ENCODE measurements around the gene LRP3.

Gene LRP3

GRCh38 chr19:33226550-33227241 lies 32.6 kb downstream of the LRP3 start:
- H3K4me1 ChIP-seq (ENCODE audit: low read length) = no peaks in the 10 kb centered on the region
- no peak overlapping the region for H3K27ac ChIP-seq (ENCODE audit: low read length)
- H3K9me3 ChIP-seq (replicated peaks; ENCODE audit: insufficient read depth, low read length) = no peaks in the 10 kb centered on the region
- no peak overlapping the region for H3K9ac ChIP-seq (ENCODE audit: low read length)
- no peak overlapping the region for H3K4me2 ChIP-seq (ENCODE audit: low read depth, low read length)
- no peak for DNase-seq
- TF ChIP-seq EZH2phosphoT487 (IDR thresholded peaks at IDR 0.05; ENCODE audit: low read length) (no peak), EZH2 (optimal IDR thresholded peaks at IDR 0.05; ENCODE audit: low read depth, low read length) (no peak), CTCF (IDR thresholded peaks at IDR 0.05; ENCODE audit: low read length) (no peak)
- H3K27me3 ChIP-seq (replicated peaks; ENCODE audit: insufficient read depth, low read length) = peaks cover 67% of the 10 kb centered on the region
- no peak overlapping the region for H3K4me3 ChIP-seq (ENCODE audit: low read length)
- H4K20me1 ChIP-seq (ENCODE audit: insufficient read depth, low read length) = no peaks in the 10 kb centered on the region
- H3K36me3 ChIP-seq (replicated peaks; ENCODE audit: insufficient read depth, low read length) = no peaks in the 10 kb centered on the region
- no peaks in the 10 kb centered on the region for H3F3A ChIP-seq (ENCODE audit: insufficient read depth, low read length)
- H3K9me2 ChIP-seq (replicated peaks; ENCODE audit: insufficient read depth, low read length) = no peaks in the 10 kb centered on the region
- H2AFZ ChIP-seq (ENCODE audit: low read length) = no peak overlapping the region
- H3K79me2 ChIP-seq (ENCODE audit: low read length) = no peaks in the 10 kb centered on the region

GRCh38 chr19:33227242-33227650 lies 33.1 kb downstream of the LRP3 start:
- Histone ChIP-seq H3K4me2 (ENCODE audit: low read depth, low read length) (no peak overlapping the region), H2AFZ (ENCODE audit: low read length) (no peak overlapping the region), H3K9ac (ENCODE audit: low read length) (no peak overlapping the region), H3K27ac (ENCODE audit: low read length) (no peak overlapping the region), H3K9me2 (replicated peaks; ENCODE audit: insufficient read depth, low read length) (no peaks in the 10 kb centered on the region), H3K4me1 (ENCODE audit: low read length) (no peaks in the 10 kb centered on the region), H3K36me3 (replicated peaks; ENCODE audit: insufficient read depth, low read length) (no peaks in the 10 kb centered on the region), H3K27me3 (replicated peaks; ENCODE audit: insufficient read depth, low read length) (peaks cover 67% of the 10 kb centered on the region), H4K20me1 (ENCODE audit: insufficient read depth, low read length) (no peaks in the 10 kb centered on the region), H3K9me3 (replicated peaks; ENCODE audit: insufficient read depth, low read length) (no peaks in the 10 kb centered on the region), H3K79me2 (ENCODE audit: low read length) (no peaks in the 10 kb centered on the region), H3F3A (ENCODE audit: insufficient read depth, low read length) (no peaks in the 10 kb centered on the region), H3K4me3 (ENCODE audit: low read length) (no peak overlapping the region)
- DNase-seq = no peak
- TF ChIP-seq EZH2 (optimal IDR thresholded peaks at IDR 0.05; ENCODE audit: low read depth, low read length) (no peak), CTCF (IDR thresholded peaks at IDR 0.05; ENCODE audit: low read length) (no peak)

DNA sequence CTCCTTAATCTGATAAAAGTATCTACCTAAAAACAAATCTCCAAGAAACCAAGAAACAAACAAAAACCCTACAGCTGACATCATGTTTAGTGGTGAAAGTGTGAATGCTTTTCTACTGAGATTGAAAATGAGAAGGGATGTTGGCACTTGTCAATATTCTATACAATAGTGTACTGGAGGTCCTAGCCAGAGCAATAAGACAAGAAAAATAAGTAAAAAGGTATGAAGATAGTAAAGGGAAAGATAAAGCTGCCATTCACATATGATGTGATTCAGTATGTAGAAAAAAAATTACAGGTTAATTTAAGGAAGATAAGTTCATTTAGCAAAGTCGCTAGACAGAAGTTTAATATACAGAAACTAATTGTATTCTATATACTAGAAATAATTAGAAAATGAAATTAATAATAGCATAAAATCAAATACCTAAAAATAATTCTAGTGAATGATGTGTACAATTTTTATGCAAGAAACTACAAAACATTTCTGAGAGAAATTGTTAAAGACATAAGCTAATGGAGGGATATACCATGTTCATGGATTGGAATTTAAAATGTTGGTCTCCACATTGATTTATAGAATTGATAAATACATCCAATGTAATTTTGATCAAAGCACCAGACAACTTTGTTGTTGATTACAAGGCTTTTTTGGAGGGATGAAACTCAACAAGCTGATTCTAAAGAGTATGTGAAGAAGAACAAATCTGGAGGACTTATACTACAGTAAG lies 33.9 kb downstream of the LRP3 start:
- TF ChIP-seq EZH2phosphoT487 (IDR thresholded peaks at IDR 0.05; ENCODE audit: low read length) = no peak
- TF ChIP-seq EZH2 (optimal IDR thresholded peaks at IDR 0.05; ENCODE audit: low read depth, low read length) = no peak
- TF ChIP-seq CTCF (IDR thresholded peaks at IDR 0.05; ENCODE audit: low read length) = no peak
- Histone ChIP-seq H3K27ac (ENCODE audit: low read length) (no peak overlapping the region), H3K9ac (ENCODE audit: low read length) (no peak overlapping the region), H3K79me2 (ENCODE audit: low read length) (no peaks in the 10 kb centered on the region), H3K9me3 (replicated peaks; ENCODE audit: insufficient read depth, low read length) (no peaks in the 10 kb centered on the region), H3K4me3 (ENCODE audit: low read length) (no peak overlapping the region), H3K4me2 (ENCODE audit: low read depth, low read length) (no peak overlapping the region), H3F3A (ENCODE audit: insufficient read depth, low read length) (no peaks in the 10 kb centered on the region), H2AFZ (ENCODE audit: low read length) (no peak overlapping the region), H3K27me3 (replicated peaks; ENCODE audit: insufficient read depth, low read length) (peaks cover 62% of the 10 kb centered on the region), H3K36me3 (replicated peaks; ENCODE audit: insufficient read depth, low read length) (no peaks in the 10 kb centered on the region), H4K20me1 (ENCODE audit: insufficient read depth, low read length) (no peaks in the 10 kb centered on the region), H3K9me2 (replicated peaks; ENCODE audit: insufficient read depth, low read length) (no peaks in the 10 kb centered on the region), H3K4me1 (ENCODE audit: low read length) (no peaks in the 10 kb centered on the region)
- no peak for DNase-seq

Measured in MM.1S (cell line).